Adrenal gland (tissue), 5 donors: ENCODE data around the gene GLIPR2.

ENCODE experiments used
- CTCF ChIP-seq, 6 experiments: fragments of 450-650 bp in 4 of 6; fragments of 200-600 bp in 2 of 6; sonication (generic) in 1 of 6; IDR thresholded peaks; 1 replicate in 5 of 6; 2 replicates in 1 of 6; pipeline versions ENCODE4 v1.5.1 to v1.8.0; 2016 to 2021; ENCODE audit warnings: antibody characterized with exemption in 6 of 6, mild to moderate bottlenecking in 2 of 6, moderate library complexity in 1 of 6
- POLR2A ChIP-seq, 2 donors: fragments of 450-650 bp; IDR thresholded peaks; one replicate each; pipeline ENCODE4 v1.6.1; 2017; ENCODE audit warnings: antibody characterized with exemption in 2 of 2, mild to moderate bottlenecking in 2 of 2, moderate library complexity in 1 of 2
- donor health status: DM: no; HTN: no; CAD: no.

- no peak for TF ChIP-seq POLR2A (IDR thresholded peaks at IDR 0.05)
- no peak for TF ChIP-seq CTCF (IDR thresholded peaks at IDR 0.05)
These were observed 6.7 kb downstream of the GLIPR2 start for GRCh38 chr9:36143245-36143641.
